ENCODE results near the gene RGS21.

- TF ChIP-seq CEBPB (IDR thresholded peaks at IDR 0.05; ENCODE audit: low read depth, low read length) = no peak
- no peak for TF ChIP-seq CTCF (conservative IDR thresholded peaks at IDR 0.05; ENCODE audit: low read depth, low read length)
- TF ChIP-seq MAZ (IDR thresholded peaks at IDR 0.05; ENCODE audit: borderline replicate concordance, low read depth, low read length) = no peak
- TF ChIP-seq POLR2A (IDR thresholded peaks at IDR 0.05; ENCODE audit: low read depth, low read length) = no peak
- TF ChIP-seq BHLHE40 (IDR thresholded peaks at IDR 0.05; ENCODE audit: low read depth, low read length) = no peak
- TF ChIP-seq RAD21 (IDR thresholded peaks at IDR 0.05; ENCODE audit: low read length) = no peak
- TF ChIP-seq ELK1 (IDR thresholded peaks at IDR 0.05; ENCODE audit: borderline replicate concordance, low read depth, low read length) = no peak
Measured at GRCh38 chr1:192395211-192395610, 78.4 kb downstream of the RGS21 start.

Measured in IMR-90 (cell line).